HCT116 (cell line): ENCODE measurements around the gene LRRK1. TPM values are rescaled to one million over a fixed set of nuclear protein-coding genes. Genes with fewer than 3 reads are reported as not detected.

ENCODE experiments used
- ATAC-seq: fragments of 200-7000 bp; cut with Tn5 transposase; 2 replicates; pipeline ENCODE4 v1.9.1; 2020; ENCODE audit warnings: mild to moderate bottlenecking, moderate library complexity
- BruUV-seq: library from RNA; stranded (reverse); fragments of 400-500 nt; replicated peaks from 2 replicates; lab custom pipeline; 2021; lab: Mats Ljungman, UMichigan
- CTCF ChIA-PET: fragments of 300-600 bp; sonication (Branson Sonifier 250); formaldehyde crosslinking; loops from one replicate; lab custom pipeline; 2021; ENCODE audit warnings: antibody characterized with exemption; lab: Charles Lee
- POLR2A ChIA-PET: fragments of 300-600, 350-600 bp; sonication (Branson Sonifier 250); formaldehyde crosslinking; loops from one replicate; lab custom pipeline; 2021; ENCODE audit warnings: antibody characterized with exemption; lab: Charles Lee
- RAD21 ChIA-PET, 2 experiments: fragments of 300-600 bp; sonication (Branson Sonifier 250); formaldehyde crosslinking; loops; one replicate each; lab custom pipeline; 2023; ENCODE audit warnings: low total read pairs in 2 of 2; ENCODE audit not compliant: uncharacterized antibody in 2 of 2, unreplicated experiment in 2 of 2, low non-redundant PET in 1 of 2; lab: Charles Lee
- DNase-seq: peaks from one replicate; pipeline ENCODE4 v3.0.0-alpha.2; 2010; ENCODE audit warnings: low read depth, low spot score
- H2AFZ ChIP-seq: fragments of 200-600 bp; shearing (Covaris generic), sonication (generic); 2 replicates; pipeline ENCODE4 v1.6.1; 2017; ENCODE audit warnings: low read depth, mixed run types, mixed read lengths, antibody characterized with exemption, low read length; ENCODE audit not compliant: poor library complexity, severe bottlenecking
- H3K27ac ChIP-seq: 2 replicates; pipeline ENCODE4 v1.5.1; 2012; ENCODE audit warnings: low read depth, low read length
- H3K27me3 ChIP-seq: fragments of 200-600 bp; sonication (generic); 2 replicates; pipeline ENCODE4 v1.6.1; 2016; ENCODE audit warnings: mixed run types, low read length, mixed read lengths; ENCODE audit not compliant: insufficient read depth
- H3K36me3 ChIP-seq, 2 experiments: fragments of 200-500 bp in 1 of 2; fragments of 200-600 bp in 1 of 2; sonication (Bioruptor generic) in 1 of 2; sonication (generic) in 1 of 2; 2 replicates each; pipeline versions ENCODE4 v1.5.1 to v1.6.1; 2014 to 2016; ENCODE audit warnings: low read length in 2 of 2, inconsistent platforms in 1 of 2, mixed read lengths in 1 of 2, mixed run types in 1 of 2; ENCODE audit not compliant: insufficient read depth in 2 of 2, control insufficient read depth in 1 of 2
- H3K4me1 ChIP-seq, 2 experiments: fragments of 200-600 bp in 1 of 2; sonication (generic) in 1 of 2; 2 replicates each; pipeline versions ENCODE4 v1.5.1 to v1.6.1; 2012 to 2017; ENCODE audit warnings: low read length in 2 of 2, inconsistent platforms in 1 of 2, mild to moderate bottlenecking in 1 of 2, mixed read lengths in 1 of 2, mixed run types in 1 of 2, moderate library complexity in 1 of 2; ENCODE audit not compliant: insufficient read depth in 2 of 2, control insufficient read depth in 1 of 2
- H3K4me2 ChIP-seq: fragments of 200-600 bp; sonication (generic); 2 replicates; pipeline ENCODE4 v1.6.1; 2017; ENCODE audit warnings: mixed run types, low read length, mixed read lengths
- H3K4me3 ChIP-seq, 2 experiments: fragments of 200-600 bp in 1 of 2; sonication (generic) in 1 of 2; replicated peaks in 1 of 2; 2 replicates each; pipeline ENCODE4 v1.5.1; 2011 to 2016; ENCODE audit warnings: low read length in 2 of 2, control low read depth in 1 of 2, low read depth in 1 of 2, mild to moderate bottlenecking in 1 of 2, mixed read lengths in 1 of 2, mixed run types in 1 of 2
- H3K79me2 ChIP-seq: fragments of 200-600 bp; sonication (generic); 2 replicates; pipeline ENCODE4 v1.6.1; 2017; ENCODE audit warnings: mild to moderate bottlenecking, mixed run types, low read length, moderate library complexity, mixed read lengths; ENCODE audit not compliant: insufficient read depth
- H3K9ac ChIP-seq: fragments of 200-600 bp; sonication (generic); 2 replicates; pipeline ENCODE4 v1.6.1; 2016; ENCODE audit warnings: low read length, mixed read lengths
- H3K9me2 ChIP-seq: fragments of 200-600 bp; sonication (generic), shearing (Covaris generic); 2 replicates; pipeline ENCODE4 v1.6.1; 2017; ENCODE audit warnings: mixed run types, mild to moderate bottlenecking, moderate library complexity; ENCODE audit not compliant: insufficient read depth
- H3K9me3 ChIP-seq, 2 experiments: fragments of 200-500 bp in 1 of 2; fragments of 200-600 bp in 1 of 2; sonication (Bioruptor generic) in 1 of 2; sonication (generic) in 1 of 2; 2 replicates each; pipeline ENCODE4 v1.6.1; 2014 to 2017; ENCODE audit warnings: low read length in 2 of 2, mixed read lengths in 2 of 2, inconsistent platforms in 1 of 2, low read depth in 1 of 2, mild to moderate bottlenecking in 1 of 2, mixed run types in 1 of 2, moderate library complexity in 1 of 2; ENCODE audit not compliant: control insufficient read depth in 1 of 2, insufficient read depth in 1 of 2
- H4K20me1 ChIP-seq: fragments of 200-600 bp; sonication (generic), shearing (Covaris generic); 2 replicates; pipeline ENCODE4 v1.6.1; 2017; ENCODE audit warnings: mixed run types, mild to moderate bottlenecking, moderate library complexity; ENCODE audit not compliant: insufficient read depth
- CBX3 ChIP-seq: IDR thresholded peaks from 2 replicates; pipeline ENCODE4 v1.6.1; 2012; ENCODE audit warnings: low read depth
- CEBPB ChIP-seq: IDR thresholded peaks from 2 replicates; pipeline ENCODE4 v1.6.1; 2012; ENCODE audit warnings: low read depth
- EGR1 ChIP-seq: IDR thresholded peaks from 2 replicates; pipeline ENCODE4 v1.6.1; 2012; ENCODE audit warnings: low read depth
- EZH2phosphoT487 ChIP-seq: fragments of 200-600 bp; IDR thresholded peaks from 2 replicates; pipeline ENCODE4 v1.6.1; 2018; ENCODE audit warnings: antibody characterized with exemption, borderline replicate concordance
- JUND ChIP-seq: IDR thresholded peaks from 2 replicates; pipeline ENCODE4 v1.6.1; 2012
- POLR2A ChIP-seq: IDR thresholded peaks from 2 replicates; pipeline ENCODE4 v1.7.0; 2011; ENCODE audit warnings: borderline replicate concordance; ENCODE audit not compliant: insufficient read depth, insufficient read length; ENCODE audit errors: extremely low read depth
- POLR2AphosphoS5 ChIP-seq: IDR thresholded peaks from 2 replicates; pipeline ENCODE4 v1.6.1; 2011; ENCODE audit warnings: mild to moderate bottlenecking, low read depth, low read length, moderate library complexity
- RAD21 ChIP-seq: IDR thresholded peaks from 2 replicates; pipeline ENCODE4 v1.6.1; 2012; ENCODE audit warnings: low read depth, mild to moderate bottlenecking
- SIN3A ChIP-seq: IDR thresholded peaks from 2 replicates; pipeline ENCODE4 v1.6.1; 2012; ENCODE audit warnings: low read depth
- TCF7L2 ChIP-seq: IDR thresholded peaks from 2 replicates; pipeline ENCODE4 v1.7.0; 2011; ENCODE audit warnings: borderline replicate concordance, inconsistent platforms; ENCODE audit not compliant: insufficient read depth, insufficient read length; ENCODE audit errors: extremely low read depth
- YY1 ChIP-seq: IDR thresholded peaks from 2 replicates; pipeline ENCODE4 v1.6.1; 2011; ENCODE audit warnings: low read length, low read depth, moderate library complexity, mild to moderate bottlenecking; ENCODE audit not compliant: insufficient replicate concordance; ENCODE audit errors: extremely low read depth
- ZFX ChIP-seq: fragments of 450-650 bp; IDR thresholded peaks from 2 replicates; pipeline ENCODE4 v1.6.1; 2017
- intact Hi-C: fragments of 100-400 bp; cut with micrococcal nuclease; formaldehyde crosslinking; loops from 2 replicates; pipeline ENCODE4 v1.10.0; 2022
- total RNA-seq: library from RNA; stranded (reverse); gene quantifications from one replicate; pipeline ENCODE4 v1.2.1, GENCODE V29; 2021; ENCODE audit not compliant: unreplicated experiment
- TF ChIP-seq, protein P1 (sequence below): IDR thresholded peaks from 2 replicates; pipeline ENCODE4 v1.6.1; 2012
- TF ChIP-seq, protein P2 (sequence below): IDR thresholded peaks from 2 replicates; pipeline ENCODE4 v1.6.1; 2011; ENCODE audit warnings: mild to moderate bottlenecking, low read length, moderate library complexity; ENCODE audit not compliant: insufficient replicate concordance; ENCODE audit errors: extremely low read depth

Gene LRRK1
- total RNA-seq, 1 experiment from 2014 or later, result 21.6 TPM

DNA sequence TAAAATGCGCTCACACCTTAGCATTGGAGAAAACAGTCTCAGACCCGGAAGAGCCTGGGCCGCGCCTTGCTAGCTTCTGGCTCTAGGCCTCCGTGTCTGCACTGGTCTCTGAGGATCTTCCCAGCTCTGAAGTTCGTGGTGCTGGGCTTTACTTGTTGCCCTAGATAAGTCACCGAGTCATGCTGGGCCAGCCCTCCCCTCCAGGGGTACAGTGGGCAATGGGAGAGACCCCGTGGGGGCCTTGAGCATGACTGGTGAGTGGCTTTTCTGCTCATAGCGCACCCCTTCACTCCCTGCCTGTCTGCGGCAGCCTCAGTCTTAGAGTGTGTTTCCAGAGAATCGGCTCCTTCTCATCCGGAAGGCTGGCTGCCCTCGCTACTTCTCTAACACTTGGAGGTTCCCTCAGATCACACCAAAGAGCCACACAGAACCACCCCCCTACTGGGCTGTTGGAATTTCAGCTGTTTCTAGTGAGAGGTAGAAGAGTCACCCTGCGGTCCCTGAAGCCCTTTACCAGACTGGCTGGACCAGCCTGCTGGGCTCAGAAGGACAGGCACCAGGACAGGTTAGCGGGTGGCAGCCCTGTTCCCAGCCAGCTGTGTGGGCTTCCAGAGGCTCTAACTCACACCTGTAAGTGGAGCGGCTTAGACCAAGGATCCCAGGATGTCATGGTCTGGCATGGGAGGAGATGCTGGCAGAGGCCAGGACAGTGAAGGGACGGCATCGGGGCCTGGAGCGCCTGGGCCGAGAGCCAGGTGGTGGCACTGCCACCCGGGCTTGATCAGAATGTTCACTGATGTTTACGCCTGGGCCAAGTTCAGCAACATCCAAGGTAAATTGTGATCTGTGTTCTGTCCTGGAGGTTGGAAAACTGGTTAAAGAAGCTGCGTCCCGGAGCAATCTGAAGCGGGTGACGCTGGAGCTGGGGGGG is 21.7 kb upstream of the LRRK1 start:
- no peaks in the 10 kb centered on the region for H3K9me2 ChIP-seq
- BruUV-seq, result no TSS peak
- peaks cover 13% of the 10 kb centered on the region; the same call in 1 of the 2 replicates for H4K20me1 ChIP-seq
- no peaks in the 10 kb centered on the region for H3K4me1 ChIP-seq
- no peak overlapping the region for H3K4me3 ChIP-seq
- H3K27ac ChIP-seq, result no peak overlapping the region
- ATAC-seq (0 out of 2 replicates have a peak, but pooled peaks have one; percentile 10), DNase-seq (no peak)
- intact Hi-C loops, result no loop called here
- CTCF ChIA-PET, result no interaction called here
- H2AFZ ChIP-seq, result no peak overlapping the region
- H3K9me3 ChIP-seq, result no peaks in the 10 kb centered on the region
- POLR2A ChIA-PET, result no interaction called here
- no peak overlapping the region for H3K4me2 ChIP-seq
- H3K79me2 ChIP-seq, result peaks cover 71% of the 10 kb centered on the region; the same call in 1 of the 2 replicates
- H3K27me3 ChIP-seq, result no peaks in the 10 kb centered on the region
- no peak for TF ChIP-seq YY1
- TF ChIP-seq SIN3A, result no peak
- no peak for TF ChIP-seq EZH2phosphoT487
- no peak for TF ChIP-seq JUND
- TF ChIP-seq, protein P1, sequence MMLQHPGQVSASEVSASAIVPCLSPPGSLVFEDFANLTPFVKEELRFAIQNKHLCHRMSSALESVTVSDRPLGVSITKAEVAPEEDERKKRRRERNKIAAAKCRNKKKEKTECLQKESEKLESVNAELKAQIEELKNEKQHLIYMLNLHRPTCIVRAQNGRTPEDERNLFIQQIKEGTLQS, result no peak
- TF ChIP-seq ZFX, result no peak
- TF ChIP-seq RAD21, result no peak
- TF ChIP-seq POLR2A, result no peak
- no peak for TF ChIP-seq CBX3
- no peak for TF ChIP-seq TCF7L2
- no peak for TF ChIP-seq CEBPB
- no peak for TF ChIP-seq POLR2AphosphoS5
- TF ChIP-seq EGR1, result no peak
- TF ChIP-seq, protein P2, sequence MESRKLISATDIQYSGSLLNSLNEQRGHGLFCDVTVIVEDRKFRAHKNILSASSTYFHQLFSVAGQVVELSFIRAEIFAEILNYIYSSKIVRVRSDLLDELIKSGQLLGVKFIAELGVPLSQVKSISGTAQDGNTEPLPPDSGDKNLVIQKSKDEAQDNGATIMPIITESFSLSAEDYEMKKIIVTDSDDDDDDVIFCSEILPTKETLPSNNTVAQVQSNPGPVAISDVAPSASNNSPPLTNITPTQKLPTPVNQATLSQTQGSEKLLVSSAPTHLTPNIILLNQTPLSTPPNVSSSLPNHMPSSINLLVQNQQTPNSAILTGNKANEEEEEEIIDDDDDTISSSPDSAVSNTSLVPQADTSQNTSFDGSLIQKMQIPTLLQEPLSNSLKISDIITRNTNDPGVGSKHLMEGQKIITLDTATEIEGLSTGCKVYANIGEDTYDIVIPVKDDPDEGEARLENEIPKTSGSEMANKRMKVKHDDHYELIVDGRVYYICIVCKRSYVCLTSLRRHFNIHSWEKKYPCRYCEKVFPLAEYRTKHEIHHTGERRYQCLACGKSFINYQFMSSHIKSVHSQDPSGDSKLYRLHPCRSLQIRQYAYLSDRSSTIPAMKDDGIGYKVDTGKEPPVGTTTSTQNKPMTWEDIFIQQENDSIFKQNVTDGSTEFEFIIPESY, result no peak
- H3K9ac ChIP-seq, result no peak overlapping the region
- RAD21 ChIA-PET, result no interaction called here
- H3K36me3 ChIP-seq, result peaks cover 36 to 95% of the 10 kb centered on the region in 2 experiments
